Liver (tissue), 9 donors: ENCODE results near the gene DENND6A. TPM values are rescaled to one million over a fixed set of nuclear protein-coding genes. Genes with fewer than 3 reads are reported as not detected.

ENCODE experiments used
- DNase-seq: peaks from one replicate; pipeline ENCODE4 v3.0.0-alpha.2; 2017; ENCODE audit warnings: low spot score
- H3K27ac ChIP-seq, 2 donors: one replicate each; pipeline ENCODE4 v1.7.0; 2013; ENCODE audit warnings: inconsistent platforms in 2 of 2, low read length in 2 of 2, control low read depth in 1 of 2, low read depth in 1 of 2, mild to moderate bottlenecking in 1 of 2
- H3K27me3 ChIP-seq, 4 donors: one replicate each; pipeline versions ENCODE4 v1.6.1 to v1.7.0; 2013; ENCODE audit warnings: low read length in 3 of 4, inconsistent platforms in 1 of 4, mild to moderate bottlenecking in 1 of 4, moderate library complexity in 1 of 4; ENCODE audit not compliant: control insufficient read depth in 4 of 4, insufficient read depth in 4 of 4
- H3K36me3 ChIP-seq, 4 donors: one replicate each; pipeline versions ENCODE4 v1.6.1 to v1.7.0; 2013; ENCODE audit warnings: low read length in 3 of 4, mild to moderate bottlenecking in 3 of 4, low read depth in 1 of 4, moderate library complexity in 1 of 4; ENCODE audit not compliant: control insufficient read depth in 4 of 4, insufficient read depth in 3 of 4
- H3K4me1 ChIP-seq, 4 donors: one replicate each; pipeline versions ENCODE4 v1.6.1 to v1.7.0; 2013; ENCODE audit warnings: low read length in 3 of 4, mild to moderate bottlenecking in 3 of 4, moderate library complexity in 1 of 4; ENCODE audit not compliant: control insufficient read depth in 4 of 4, insufficient read depth in 4 of 4
- H3K4me3 ChIP-seq, 3 donors: one replicate each; pipeline versions ENCODE4 v1.6.1 to v1.7.0; 2013; ENCODE audit warnings: low read length in 3 of 3, control low read depth in 1 of 3, low read depth in 1 of 3, mild to moderate bottlenecking in 1 of 3
- H3K9ac ChIP-seq, 2 donors: one replicate each; pipeline ENCODE4 v1.7.0; 2013; ENCODE audit warnings: low read length in 2 of 2, mild to moderate bottlenecking in 2 of 2, moderate library complexity in 2 of 2, control low read depth in 1 of 2, low read depth in 1 of 2
- H3K9me3 ChIP-seq, 4 donors: one replicate each; pipeline versions ENCODE4 v1.6.1 to v1.7.0; 2013; ENCODE audit warnings: low read length in 3 of 4; ENCODE audit not compliant: control insufficient read depth in 4 of 4
- EGR1 ChIP-seq, 2 donors: IDR thresholded peaks; 2 replicates each; pipeline ENCODE4 v1.6.1; 2016 to 2018; ENCODE audit warnings: antibody characterized with exemption in 2 of 2, low read depth in 2 of 2
- FOXA1 ChIP-seq: IDR thresholded peaks from 2 replicates; pipeline ENCODE4 v1.6.1; 2016; ENCODE audit warnings: antibody characterized with exemption
- FOXA2 ChIP-seq: IDR thresholded peaks from 2 replicates; pipeline ENCODE4 v1.6.1; 2016; ENCODE audit warnings: antibody characterized with exemption
- GABPA ChIP-seq, 2 donors: IDR thresholded peaks in 1 of 2; conservative IDR thresholded peaks in 1 of 2; 2 replicates each; pipeline ENCODE4 v1.6.1; 2016; ENCODE audit warnings: antibody characterized with exemption in 2 of 2, mild to moderate bottlenecking in 1 of 2, moderate library complexity in 1 of 2
- HNF4A ChIP-seq, 2 donors: conservative IDR thresholded peaks; 2 replicates each; pipeline ENCODE4 v1.6.1; 2016; ENCODE audit warnings: antibody characterized with exemption in 2 of 2, mild to moderate bottlenecking in 2 of 2
- HNF4G ChIP-seq: IDR thresholded peaks from 2 replicates; pipeline ENCODE4 v1.6.1; 2016; ENCODE audit warnings: antibody characterized with exemption
- NR2F2 ChIP-seq: IDR thresholded peaks from 2 replicates; pipeline ENCODE4 v1.6.1; 2016; ENCODE audit warnings: antibody characterized with exemption
- RAD21 ChIP-seq, 2 donors: IDR thresholded peaks; 2 replicates each; pipeline ENCODE4 v1.6.1; 2016; ENCODE audit warnings: antibody characterized with exemption in 2 of 2, mild to moderate bottlenecking in 2 of 2
- RXRA ChIP-seq, 2 donors: IDR thresholded peaks; 2 replicates each; pipeline ENCODE4 v1.6.1; 2017 to 2018; ENCODE audit warnings: antibody characterized with exemption in 2 of 2, mild to moderate bottlenecking in 1 of 2
- SP1 ChIP-seq: IDR thresholded peaks from 2 replicates; pipeline ENCODE4 v1.6.1; 2018; ENCODE audit warnings: antibody characterized with exemption, mild to moderate bottlenecking
- TAF1 ChIP-seq: conservative IDR thresholded peaks from 2 replicates; pipeline ENCODE4 v1.6.1; 2016; ENCODE audit warnings: antibody characterized with exemption, mild to moderate bottlenecking
- YY1 ChIP-seq: IDR thresholded peaks from 2 replicates; pipeline ENCODE4 v1.6.1; 2016; ENCODE audit warnings: antibody characterized with exemption, mild to moderate bottlenecking
- WGBS: extraction: QIAGEN DNeasy Blood & Tissue Kit; methylation state at CpG from one replicate; pipeline ENCODE4 v1.1.7; 2013; 5-methylcytosine and 5-hydroxymethylcytosine counted together
- polyA plus RNA-seq, 2 donors: library from polyadenylated mRNA; stranded (reverse) in 1 of 2; unstranded in 1 of 2; fragments of 200-250 nt in 1 of 2; fragments of >200 nt in 1 of 2; fragmentation: Nextera tagmentation in 1 of 2; extraction: Ambion mirVana in 1 of 2; gene quantifications; one replicate each; pipeline versions ENCODE4 v1.2.1 to v1.2.3, GENCODE V29; 2013 to 2015
- total RNA-seq, 2 donors: library from RNA; depleted of rRNA; stranded (reverse); fragments of >200 nt; gene quantifications; one replicate each; pipeline ENCODE4 v1.2.3, GENCODE V29; 2014
- TF ChIP-seq, protein P1 (sequence below): IDR thresholded peaks from 2 replicates; pipeline ENCODE4 v1.6.1; 2016; ENCODE audit warnings: antibody characterized with exemption
- TF ChIP-seq, protein P2 (sequence below): IDR thresholded peaks from 2 replicates; pipeline ENCODE4 v1.6.1; 2016; ENCODE audit warnings: antibody characterized with exemption
- TF ChIP-seq, protein P3 (sequence below): IDR thresholded peaks from 2 replicates; pipeline ENCODE4 v1.6.1; 2016; ENCODE audit warnings: antibody characterized with exemption, mild to moderate bottlenecking
- TF ChIP-seq, protein P4 (sequence below): fragments of 150-350 bp; IDR thresholded peaks from 2 replicates; pipeline ENCODE4 v1.5.1; 2017; ENCODE audit warnings: improper control_type of control experiment, low read depth, low read length; ENCODE audit not compliant: missing input control
- donor health status: healthy.
- donor health status: healthy.
- donor health status: healthy.
- donor health status: healthy.
- donor health status: healthy.

Gene DENND6A
- total and polyA plus RNA-seq, 4 donors: 3.1 to 12.2 (median 8.1) TPM

DNA sequence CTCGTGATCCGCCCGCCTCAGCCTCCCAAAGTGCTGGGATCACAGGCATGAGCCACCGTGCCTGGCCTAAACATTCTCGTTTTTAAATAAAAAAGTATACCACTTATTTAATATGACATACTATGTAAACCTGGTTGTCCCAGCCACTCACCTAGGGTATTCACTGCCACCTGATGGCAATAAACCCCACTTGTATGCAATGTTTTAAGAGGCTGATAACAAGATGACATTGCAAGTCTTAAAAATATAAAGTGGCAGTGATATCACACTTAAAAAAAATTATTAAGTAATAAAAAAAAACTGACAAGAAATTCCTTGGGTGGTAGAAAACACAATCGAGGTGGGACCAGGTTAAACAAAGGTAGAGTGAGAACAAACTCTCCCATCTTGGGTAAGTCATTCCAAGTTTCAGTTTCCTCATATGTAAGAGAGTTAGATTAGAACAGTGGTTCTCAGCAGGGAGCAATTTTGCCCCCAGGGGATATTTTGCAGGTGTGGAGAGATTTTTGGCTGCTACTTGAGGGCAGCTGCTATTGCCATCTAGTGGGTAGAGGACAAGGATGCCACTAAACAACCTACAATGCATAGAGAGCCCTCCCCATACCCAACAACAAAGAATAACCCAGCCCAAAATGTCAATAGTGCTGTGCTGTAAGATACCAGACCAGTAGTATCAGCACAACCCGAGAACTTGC is 110.3 kb downstream of the DENND6A start:
- Histone ChIP-seq H3K36me3 (peaks cover 9 to 25% (median 24%) of the 10 kb centered on the region in 4 donors), H3K4me1 (peaks cover 0 to 7% (median 4%) of the 10 kb centered on the region in 4 donors), H3K9me3 (no peaks in the 10 kb centered on the region), H3K9ac (no peak overlapping the region), H3K4me3 (no peak overlapping the region), H3K27me3 (no peaks in the 10 kb centered on the region), H3K27ac (no peak overlapping the region)
- 88% methylated on average over 7 of the region's 7 CpGs for WGBS
- DNase-seq: no peak
- TF ChIP-seq, protein P1, sequence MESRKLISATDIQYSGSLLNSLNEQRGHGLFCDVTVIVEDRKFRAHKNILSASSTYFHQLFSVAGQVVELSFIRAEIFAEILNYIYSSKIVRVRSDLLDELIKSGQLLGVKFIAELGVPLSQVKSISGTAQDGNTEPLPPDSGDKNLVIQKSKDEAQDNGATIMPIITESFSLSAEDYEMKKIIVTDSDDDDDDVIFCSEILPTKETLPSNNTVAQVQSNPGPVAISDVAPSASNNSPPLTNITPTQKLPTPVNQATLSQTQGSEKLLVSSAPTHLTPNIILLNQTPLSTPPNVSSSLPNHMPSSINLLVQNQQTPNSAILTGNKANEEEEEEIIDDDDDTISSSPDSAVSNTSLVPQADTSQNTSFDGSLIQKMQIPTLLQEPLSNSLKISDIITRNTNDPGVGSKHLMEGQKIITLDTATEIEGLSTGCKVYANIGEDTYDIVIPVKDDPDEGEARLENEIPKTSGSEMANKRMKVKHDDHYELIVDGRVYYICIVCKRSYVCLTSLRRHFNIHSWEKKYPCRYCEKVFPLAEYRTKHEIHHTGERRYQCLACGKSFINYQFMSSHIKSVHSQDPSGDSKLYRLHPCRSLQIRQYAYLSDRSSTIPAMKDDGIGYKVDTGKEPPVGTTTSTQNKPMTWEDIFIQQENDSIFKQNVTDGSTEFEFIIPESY: no peak
- TF ChIP-seq TAF1: no peak
- TF ChIP-seq SP1: no peak
- peak in 1 of 2 donors; percentile 34 for TF ChIP-seq RAD21 (IDR thresholded peaks at IDR 0.05)
- no peak for TF ChIP-seq FOXA1

DNA sequence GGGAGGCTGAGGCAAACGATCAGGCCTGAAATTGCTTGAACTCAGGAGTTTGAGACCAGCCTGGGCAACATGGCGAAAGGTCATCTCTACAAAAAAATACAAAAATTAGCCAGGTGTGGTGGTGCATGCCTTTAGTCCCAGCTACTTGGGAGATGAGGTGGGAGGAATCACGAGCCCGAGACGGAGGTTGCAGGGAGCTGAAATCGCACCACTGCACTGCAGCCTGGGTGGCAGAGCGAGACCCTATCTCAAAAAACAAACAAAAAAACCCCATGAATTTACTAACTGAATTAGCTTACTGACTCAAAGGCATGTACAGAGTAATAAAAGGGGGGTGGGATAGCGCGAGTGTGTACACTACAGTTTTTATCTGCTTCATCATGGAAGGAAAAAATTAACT is 115.1 kb downstream of the DENND6A start:
- Histone ChIP-seq H3K9ac (no peak overlapping the region), H3K27ac (no peak overlapping the region), H3K4me1 (peaks cover 0 to under 1% (median 0%) of the 10 kb centered on the region in 4 donors), H3K27me3 (no peaks in the 10 kb centered on the region), H3K4me3 (no peak overlapping the region), H3K9me3 (no peaks in the 10 kb centered on the region), H3K36me3 (peaks cover 15 to 46% (median 31%) of the 10 kb centered on the region in 4 donors)
- DNase-seq: no peak
- WGBS: 90% methylated on average over 9 of the region's 9 CpGs
- TF ChIP-seq TAF1 (no peak), GABPA (IDR thresholded peaks at IDR 0.05 in 1 of 2, conservative IDR thresholded peaks at IDR 0.05 in 1 of 2) (no peak), RAD21 (IDR thresholded peaks at IDR 0.05) (no peak), RXRA (IDR thresholded peaks at IDR 0.05) (no peak), HNF4A (conservative IDR thresholded peaks at IDR 0.05) (no peak), FOXA2 (no peak), FOXA1 (no peak), NR2F2 (no peak), YY1 (no peak), HNF4G (no peak), SP1 (no peak), EGR1 (IDR thresholded peaks at IDR 0.05; ENCODE audit: low read depth in 2 of 2) (no peak)
- TF ChIP-seq, protein P1: no peak
- TF ChIP-seq, protein P2, sequence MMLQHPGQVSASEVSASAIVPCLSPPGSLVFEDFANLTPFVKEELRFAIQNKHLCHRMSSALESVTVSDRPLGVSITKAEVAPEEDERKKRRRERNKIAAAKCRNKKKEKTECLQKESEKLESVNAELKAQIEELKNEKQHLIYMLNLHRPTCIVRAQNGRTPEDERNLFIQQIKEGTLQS: no peak
- TF ChIP-seq, protein P3, sequence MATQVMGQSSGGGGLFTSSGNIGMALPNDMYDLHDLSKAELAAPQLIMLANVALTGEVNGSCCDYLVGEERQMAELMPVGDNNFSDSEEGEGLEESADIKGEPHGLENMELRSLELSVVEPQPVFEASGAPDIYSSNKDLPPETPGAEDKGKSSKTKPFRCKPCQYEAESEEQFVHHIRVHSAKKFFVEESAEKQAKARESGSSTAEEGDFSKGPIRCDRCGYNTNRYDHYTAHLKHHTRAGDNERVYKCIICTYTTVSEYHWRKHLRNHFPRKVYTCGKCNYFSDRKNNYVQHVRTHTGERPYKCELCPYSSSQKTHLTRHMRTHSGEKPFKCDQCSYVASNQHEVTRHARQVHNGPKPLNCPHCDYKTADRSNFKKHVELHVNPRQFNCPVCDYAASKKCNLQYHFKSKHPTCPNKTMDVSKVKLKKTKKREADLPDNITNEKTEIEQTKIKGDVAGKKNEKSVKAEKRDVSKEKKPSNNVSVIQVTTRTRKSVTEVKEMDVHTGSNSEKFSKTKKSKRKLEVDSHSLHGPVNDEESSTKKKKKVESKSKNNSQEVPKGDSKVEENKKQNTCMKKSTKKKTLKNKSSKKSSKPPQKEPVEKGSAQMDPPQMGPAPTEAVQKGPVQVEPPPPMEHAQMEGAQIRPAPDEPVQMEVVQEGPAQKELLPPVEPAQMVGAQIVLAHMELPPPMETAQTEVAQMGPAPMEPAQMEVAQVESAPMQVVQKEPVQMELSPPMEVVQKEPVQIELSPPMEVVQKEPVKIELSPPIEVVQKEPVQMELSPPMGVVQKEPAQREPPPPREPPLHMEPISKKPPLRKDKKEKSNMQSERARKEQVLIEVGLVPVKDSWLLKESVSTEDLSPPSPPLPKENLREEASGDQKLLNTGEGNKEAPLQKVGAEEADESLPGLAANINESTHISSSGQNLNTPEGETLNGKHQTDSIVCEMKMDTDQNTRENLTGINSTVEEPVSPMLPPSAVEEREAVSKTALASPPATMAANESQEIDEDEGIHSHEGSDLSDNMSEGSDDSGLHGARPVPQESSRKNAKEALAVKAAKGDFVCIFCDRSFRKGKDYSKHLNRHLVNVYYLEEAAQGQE: no peak
- TF ChIP-seq, protein P4, sequence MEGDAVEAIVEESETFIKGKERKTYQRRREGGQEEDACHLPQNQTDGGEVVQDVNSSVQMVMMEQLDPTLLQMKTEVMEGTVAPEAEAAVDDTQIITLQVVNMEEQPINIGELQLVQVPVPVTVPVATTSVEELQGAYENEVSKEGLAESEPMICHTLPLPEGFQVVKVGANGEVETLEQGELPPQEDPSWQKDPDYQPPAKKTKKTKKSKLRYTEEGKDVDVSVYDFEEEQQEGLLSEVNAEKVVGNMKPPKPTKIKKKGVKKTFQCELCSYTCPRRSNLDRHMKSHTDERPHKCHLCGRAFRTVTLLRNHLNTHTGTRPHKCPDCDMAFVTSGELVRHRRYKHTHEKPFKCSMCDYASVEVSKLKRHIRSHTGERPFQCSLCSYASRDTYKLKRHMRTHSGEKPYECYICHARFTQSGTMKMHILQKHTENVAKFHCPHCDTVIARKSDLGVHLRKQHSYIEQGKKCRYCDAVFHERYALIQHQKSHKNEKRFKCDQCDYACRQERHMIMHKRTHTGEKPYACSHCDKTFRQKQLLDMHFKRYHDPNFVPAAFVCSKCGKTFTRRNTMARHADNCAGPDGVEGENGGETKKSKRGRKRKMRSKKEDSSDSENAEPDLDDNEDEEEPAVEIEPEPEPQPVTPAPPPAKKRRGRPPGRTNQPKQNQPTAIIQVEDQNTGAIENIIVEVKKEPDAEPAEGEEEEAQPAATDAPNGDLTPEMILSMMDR: no peak
